ENCODE data around the gene STN1. TPM values are rescaled to one million over a fixed set of nuclear protein-coding genes. Genes with fewer than 3 reads are reported as not detected.

Gene STN1
- total and polyA plus RNA-seq, 2 of the 4 experiments (the other 2 are of a cell fraction), result 17.8 to 32.3 TPM

- no peak for ATAC-seq (ENCODE audit: low read depth)
Measured at GRCh38 chr10:103899312-103899711, 18.7 kb downstream of the STN1 start.

More at GRCh38 chr10:103899312-103899711, 18.7 kb downstream of the STN1 start:
- H3K36me3 ChIP-seq (ENCODE audit: control insufficient read depth, insufficient read depth, low read length), result peaks cover 13% of the 10 kb centered on the region; the same call in 1 of the 2 replicates
- no peaks in the 10 kb centered on the region for H3K27me3 ChIP-seq (ENCODE audit: control insufficient read depth, insufficient read depth, low read length)
- peaks cover 7% of the 10 kb centered on the region for H3K9me1 ChIP-seq (ENCODE audit: insufficient read depth, low read length)
- no peak overlapping the region for H4K5ac ChIP-seq (ENCODE audit: low read depth, low read length)
- H3K23ac ChIP-seq (ENCODE audit: low read depth, low read length), result no peak overlapping the region
- no peak overlapping the region for H3K18ac ChIP-seq (ENCODE audit: low read depth, low read length)
- no peak overlapping the region for H3K9ac ChIP-seq (ENCODE audit: low read depth, low read length)
- peaks cover 0 to 10% of the 10 kb centered on the region in 2 experiments; a peak in 1 of 4 replicates for H3K79me1 ChIP-seq (ENCODE audit: low read depth in 1 of 2, low read length in 2 of 2)
- H2AFZ ChIP-seq (replicated peaks; ENCODE audit: low read length, poor library complexity), result no peak overlapping the region
- no peak overlapping the region for H2BK5ac ChIP-seq (ENCODE audit: low read depth, low read length, poor library complexity, severe bottlenecking)
- H4K20me1 ChIP-seq (ENCODE audit: insufficient read depth, low read length), result no peaks in the 10 kb centered on the region
- no CpG with 5 or more reads among the region's 5 CpGs for WGBS, 2 experiments (ENCODE audit: extremely low coverage in 2 of 2, insufficient read length in 1 of 2)
- H2AK9ac ChIP-seq (replicated peaks; ENCODE audit: low read depth, low read length, poor library complexity), result peak overlapping the region; percentile 5
- peaks cover 16% of the 10 kb centered on the region for H3K4me1 ChIP-seq (ENCODE audit: control insufficient read depth, insufficient read depth, low read length)
- no peak overlapping the region for H3K14ac ChIP-seq (replicated peaks; ENCODE audit: low read depth, low read length)
- H3K27ac ChIP-seq (ENCODE audit: insufficient read depth, low read length), result no peak overlapping the region
- H2BK120ac ChIP-seq (ENCODE audit: low read depth, low read length), result no peak overlapping the region
- H2AK5ac ChIP-seq (ENCODE audit: low read depth, low read length), result peak overlapping the region; percentile 9; the same call in 1 of the 2 replicates
- no peak for DNase-seq
- in situ Hi-C loops (cut with MboI; ENCODE audit: low sequenced_read_pairs) (no loop called here), intact Hi-C loops (cut with micrococcal nuclease) (no loop called here), dilution Hi-C loops (cut with HindIII; ENCODE audit: low sequenced_read_pairs, unreplicated experiment) (no loop called here)
- BruUV-seq (replicated peaks), result no TSS peak
- no peak overlapping the region for H3K4me2 ChIP-seq (ENCODE audit: low read depth, low read length)
- no peak overlapping the region for H2BK15ac ChIP-seq (ENCODE audit: low read depth, low read length)
- TF ChIP-seq FOS (IDR thresholded peaks at IDR 0.05; ENCODE audit: low read depth, low read length) (no peak), ELK1 (IDR thresholded peaks at IDR 0.05; ENCODE audit: borderline replicate concordance, low read depth, low read length) (no peak), CHD1 (IDR thresholded peaks at IDR 0.05; ENCODE audit: low read depth, low read length) (no peak), NFE2L2 (IDR thresholded peaks at IDR 0.05; ENCODE audit: low read depth, low read length) (no peak), MAFK (IDR thresholded peaks at IDR 0.05; ENCODE audit: low read depth, low read length) (no peak), MAZ (IDR thresholded peaks at IDR 0.05; ENCODE audit: borderline replicate concordance, low read depth, low read length) (no peak), RFX5 (IDR thresholded peaks at IDR 0.05; ENCODE audit: low read depth, low read length) (no peak), MXI1 (IDR thresholded peaks at IDR 0.05; ENCODE audit: borderline replicate concordance, low read depth, low read length) (no peak), CTCF (conservative IDR thresholded peaks at IDR 0.05; ENCODE audit: low read depth, low read length) (no peak), USF2 (IDR thresholded peaks at IDR 0.05; ENCODE audit: low read depth, low read length) (no peak), POLR2A (IDR thresholded peaks at IDR 0.05; ENCODE audit: low read depth, low read length) (no peak), SMC3 (IDR thresholded peaks at IDR 0.05; ENCODE audit: low read depth, low read length) (no peak), BHLHE40 (IDR thresholded peaks at IDR 0.05; ENCODE audit: low read depth, low read length) (no peak), RCOR1 (IDR thresholded peaks at IDR 0.05; ENCODE audit: insufficient replicate concordance, low read length) (no peak), RAD21 (IDR thresholded peaks at IDR 0.05; ENCODE audit: low read length) (no peak), CEBPB (IDR thresholded peaks at IDR 0.05; ENCODE audit: low read depth, low read length) (no peak)
- no peak overlapping the region for H4K91ac ChIP-seq (ENCODE audit: insufficient read depth, low read depth, low read length)
- ChIA-PET POLR2A (ENCODE audit: unreplicated experiment) (no interaction called here), CTCF (interaction anchor here (1.4 kb wide), 1 partner anchor 11 kb away, joined by 4 read pairs; no protein-coding TSS in a partner anchor)
- H3K4ac ChIP-seq (ENCODE audit: low read depth, low read length), result no peak overlapping the region
- H3K4me3 ChIP-seq (ENCODE audit: insufficient read depth, low read depth, low read length), result no peak overlapping the region
- no peak overlapping the region for H4K8ac ChIP-seq (ENCODE audit: low read depth in 2 of 2, low read length in 2 of 2)
- no peak overlapping the region for H2BK20ac ChIP-seq (ENCODE audit: low read depth, low read length)
- H3K56ac ChIP-seq (ENCODE audit: extremely low read depth, insufficient read depth, low read length), result no peak overlapping the region
- H3K9me3 ChIP-seq (ENCODE audit: control insufficient read depth, insufficient read depth, low read length), result no peaks in the 10 kb centered on the region

Data from IMR-90 (cell line).